Right atrium auricular region (tissue), 2 donors: ENCODE results near the gene OIT3. TPM values are rescaled to one million over a fixed set of nuclear protein-coding genes. Genes with fewer than 3 reads are reported as not detected.

ENCODE experiments used
- DNase-seq: peaks from one replicate; pipeline ENCODE4 v3.0.0-alpha.2; 2019; ENCODE audit warnings: low spot score
- H3K27ac ChIP-seq, 2 donors: fragments of 200-600 bp; sonication (generic); 1 replicate in 1 of 2; 2 replicates in 1 of 2; pipeline ENCODE4 v1.5.1; 2016 to 2019
- H3K27me3 ChIP-seq, 2 donors: fragments of 200-600 bp; sonication (generic); one replicate each; pipeline versions ENCODE4 v1.5.1 to v1.6.0; 2017 to 2019
- H3K36me3 ChIP-seq: fragments of 200-600 bp; sonication (generic); one replicate; pipeline ENCODE4 v1.5.1; 2016
- H3K4me1 ChIP-seq, 2 donors: fragments of 200-600 bp; sonication (generic); one replicate each; pipeline versions ENCODE4 v1.5.1 to v1.6.0; 2017 to 2019
- H3K4me3 ChIP-seq, 2 donors: fragments of 200-600 bp; sonication (generic); 1 replicate in 1 of 2; 2 replicates in 1 of 2; pipeline ENCODE4 v1.5.1; 2017 to 2019; ENCODE audit warnings: mild to moderate bottlenecking in 1 of 2, moderate library complexity in 1 of 2
- H3K9me3 ChIP-seq, 2 donors: fragments of 200-600 bp; sonication (generic); one replicate each; pipeline ENCODE4 v1.5.1; 2019
- total RNA-seq, 2 donors: library from RNA; depleted of rRNA; stranded (reverse); fragments of >200 nt; gene quantifications; one replicate each; pipeline ENCODE4 v1.1.0, GENCODE V29; 2016
- TF ChIP-seq, protein P1 (sequence below), 2 donors: fragments of 200-600 bp; sonication (generic); IDR thresholded peaks; one replicate each; pipeline ENCODE4 v1.5.1; 2019; ENCODE audit warnings: antibody characterized with exemption in 2 of 2

The OIT3 gene
- total RNA-seq, 2 donors from 2014 or later: 0.30 to 0.67 TPM

DNA sequence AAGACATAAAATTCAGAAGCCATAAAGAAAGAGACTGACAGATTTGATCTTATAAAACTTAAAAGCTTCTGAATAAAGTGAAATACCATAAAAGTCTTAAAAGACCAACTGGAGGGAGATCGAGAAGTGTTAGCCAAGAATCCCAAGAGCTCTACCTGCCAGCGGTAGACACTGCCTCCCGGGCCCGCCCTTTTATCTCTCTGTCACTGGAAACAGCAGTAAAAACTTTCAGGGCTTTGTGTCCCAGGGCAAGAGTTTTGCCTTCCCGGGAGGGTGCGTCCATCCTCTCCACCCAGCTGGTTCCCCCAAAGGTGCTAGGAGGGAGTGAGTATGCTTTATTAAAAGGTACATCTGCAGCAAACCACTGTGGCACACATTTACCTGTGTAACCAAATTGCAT is 55.2 kb downstream of the OIT3 start:
- TF ChIP-seq, protein P1, sequence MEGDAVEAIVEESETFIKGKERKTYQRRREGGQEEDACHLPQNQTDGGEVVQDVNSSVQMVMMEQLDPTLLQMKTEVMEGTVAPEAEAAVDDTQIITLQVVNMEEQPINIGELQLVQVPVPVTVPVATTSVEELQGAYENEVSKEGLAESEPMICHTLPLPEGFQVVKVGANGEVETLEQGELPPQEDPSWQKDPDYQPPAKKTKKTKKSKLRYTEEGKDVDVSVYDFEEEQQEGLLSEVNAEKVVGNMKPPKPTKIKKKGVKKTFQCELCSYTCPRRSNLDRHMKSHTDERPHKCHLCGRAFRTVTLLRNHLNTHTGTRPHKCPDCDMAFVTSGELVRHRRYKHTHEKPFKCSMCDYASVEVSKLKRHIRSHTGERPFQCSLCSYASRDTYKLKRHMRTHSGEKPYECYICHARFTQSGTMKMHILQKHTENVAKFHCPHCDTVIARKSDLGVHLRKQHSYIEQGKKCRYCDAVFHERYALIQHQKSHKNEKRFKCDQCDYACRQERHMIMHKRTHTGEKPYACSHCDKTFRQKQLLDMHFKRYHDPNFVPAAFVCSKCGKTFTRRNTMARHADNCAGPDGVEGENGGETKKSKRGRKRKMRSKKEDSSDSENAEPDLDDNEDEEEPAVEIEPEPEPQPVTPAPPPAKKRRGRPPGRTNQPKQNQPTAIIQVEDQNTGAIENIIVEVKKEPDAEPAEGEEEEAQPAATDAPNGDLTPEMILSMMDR (IDR thresholded peaks at IDR 0.05): no peak
- H3K9me3 ChIP-seq: no peaks in the 10 kb centered on the region
- H3K4me3 ChIP-seq: no peak overlapping the region
- H3K27ac ChIP-seq: no peak overlapping the region
- H3K27me3 ChIP-seq: no peaks in the 10 kb centered on the region
- no peak for DNase-seq
- H3K36me3 ChIP-seq: no peaks in the 10 kb centered on the region
- H3K4me1 ChIP-seq: no peaks in the 10 kb centered on the region

GRCh38 chr10:72951760-72952159 is 58.2 kb downstream of the OIT3 start:
- no peaks in the 10 kb centered on the region for H3K27me3 ChIP-seq
- H3K9me3 ChIP-seq: no peaks in the 10 kb centered on the region
- no peaks in the 10 kb centered on the region for H3K36me3 ChIP-seq
- no peak for DNase-seq
- no peak overlapping the region for H3K4me3 ChIP-seq
- H3K4me1 ChIP-seq: no peaks in the 10 kb centered on the region
- TF ChIP-seq, protein P1 (IDR thresholded peaks at IDR 0.05): no peak
- H3K27ac ChIP-seq: peak overlapping the region; percentile 29 to 96

GRCh38 chr10:72952189-72952588 is 58.6 kb downstream of the OIT3 start:
- no peaks in the 10 kb centered on the region for H3K27me3 ChIP-seq
- H3K27ac ChIP-seq: peak overlapping the region; percentile 29 to 96
- no peaks in the 10 kb centered on the region for H3K9me3 ChIP-seq
- no peaks in the 10 kb centered on the region for H3K36me3 ChIP-seq
- H3K4me1 ChIP-seq: no peaks in the 10 kb centered on the region
- DNase-seq: no peak
- H3K4me3 ChIP-seq: no peak overlapping the region
- TF ChIP-seq, protein P1 (IDR thresholded peaks at IDR 0.05): no peak

GRCh38 chr10:72952642-72953158 is 59.2 kb downstream of the OIT3 start:
- no peaks in the 10 kb centered on the region for H3K27me3 ChIP-seq
- no peaks in the 10 kb centered on the region for H3K9me3 ChIP-seq
- TF ChIP-seq, protein P1 (IDR thresholded peaks at IDR 0.05): no peak
- H3K36me3 ChIP-seq: no peaks in the 10 kb centered on the region
- no peaks in the 10 kb centered on the region for H3K4me1 ChIP-seq
- peak overlapping the region; percentile 29 to 96 for H3K27ac ChIP-seq
- DNase-seq: no peak
- no peak overlapping the region for H3K4me3 ChIP-seq

GRCh38 chr10:72953687-72954086 is 60.1 kb downstream of the OIT3 start:
- Histone ChIP-seq H3K27ac (peak overlapping the region; percentile 74 to 96), H3K9me3 (no peaks in the 10 kb centered on the region), H3K4me3 (no peak overlapping the region), H3K27me3 (no peaks in the 10 kb centered on the region), H3K4me1 (no peaks in the 10 kb centered on the region), H3K36me3 (no peaks in the 10 kb centered on the region)
- TF ChIP-seq, protein P1 (IDR thresholded peaks at IDR 0.05): no peak
- DNase-seq: no peak

DNA sequence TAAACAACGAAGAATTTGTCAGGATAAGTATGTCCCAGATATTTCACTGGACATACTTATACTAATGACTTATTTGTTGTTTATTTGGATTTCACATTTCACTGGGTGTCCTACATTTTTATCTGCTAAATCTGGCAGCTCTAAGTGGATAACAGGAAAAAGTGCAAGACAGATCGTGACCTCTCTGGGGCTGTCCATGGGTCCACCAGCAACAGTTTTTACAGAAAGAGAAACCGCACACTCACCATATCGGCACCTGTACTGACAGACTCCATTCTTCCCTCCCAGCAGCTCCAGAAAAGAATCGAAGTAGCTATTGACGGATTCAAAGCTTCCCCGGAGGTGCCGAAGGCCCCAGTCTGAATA is 60.7 kb downstream of the OIT3 start:
- TF ChIP-seq, protein P1 (IDR thresholded peaks at IDR 0.05): no peak
- H3K36me3 ChIP-seq: no peaks in the 10 kb centered on the region
- no peak for DNase-seq
- H3K9me3 ChIP-seq: no peaks in the 10 kb centered on the region
- H3K27ac ChIP-seq: peak overlapping the region; percentile 74 to 96
- H3K4me1 ChIP-seq: no peaks in the 10 kb centered on the region
- H3K27me3 ChIP-seq: no peaks in the 10 kb centered on the region
- peak overlapping the region in 1 of 2 donors; percentile 1 for H3K4me3 ChIP-seq
